Endothelial cell of umbilical vein (primary cell): ENCODE measurements around the gene SEMA4D. TPM values are rescaled to one million over a fixed set of nuclear protein-coding genes. Genes with fewer than 3 reads are reported as not detected.

Experiments used
- BruUV-seq: library from RNA; stranded (reverse); fragments of 400-500 nt; replicated peaks from 2 replicates; lab custom pipeline; 2021; lab: Mats Ljungman, UMichigan
- CTCF ChIA-PET: fragments of 300-600, 350-600 bp; sonication (Branson Sonifier 250); formaldehyde crosslinking; loops from one replicate; lab custom pipeline; 2021; ENCODE audit warnings: antibody characterized with exemption, inconsistent platforms; lab: Charles Lee
- POLR2A ChIA-PET: fragments of 300-600, 350-600 bp; sonication (Branson Sonifier 250); formaldehyde crosslinking; loops from one replicate; lab custom pipeline; 2021; ENCODE audit warnings: antibody characterized with exemption, inconsistent platforms; lab: Charles Lee
- DNase-seq: peaks from one replicate; pipeline ENCODE4 v3.0.0-alpha.2; 2011; ENCODE audit warnings: low read depth, low spot score
- FAIRE-seq: peaks from 2 replicates; lab custom pipeline; 2011; peaks lifted over from hg19 to GRCh38; lab: Jason Lieb, UNC
- H2AFZ ChIP-seq: 2 replicates; pipeline ENCODE4 v1.6.0; 2012; ENCODE audit warnings: low read depth, low read length, control low read depth, inconsistent platforms
- H3K27ac ChIP-seq: 2 replicates; pipeline ENCODE4 v1.5.1; 2011; ENCODE audit warnings: low read depth, mild to moderate bottlenecking, control low read depth, low read length, moderate library complexity; ENCODE audit not compliant: insufficient read depth
- H3K27me3 ChIP-seq, 2 experiments: 2 replicates each; pipeline versions ENCODE4 v1.6.0 to v1.6.1; 2011; ENCODE audit warnings: low read length in 2 of 2, mixed read lengths in 1 of 2; ENCODE audit not compliant: control insufficient read depth in 2 of 2, insufficient read depth in 2 of 2
- H3K36me3 ChIP-seq, 2 experiments: 2 replicates in 1 of 2; 3 replicates in 1 of 2; pipeline ENCODE4 v1.5.1; 2011; ENCODE audit warnings: low read length in 2 of 2, mild to moderate bottlenecking in 1 of 2, moderate library complexity in 1 of 2; ENCODE audit not compliant: control insufficient read depth in 2 of 2, insufficient read depth in 2 of 2; ENCODE audit errors: extremely low read depth in 1 of 2
- H3K4me1 ChIP-seq: 3 replicates; pipeline ENCODE4 v1.5.1; 2011; ENCODE audit warnings: mild to moderate bottlenecking, low read length; ENCODE audit not compliant: control insufficient read depth, insufficient read depth; ENCODE audit errors: extremely low read depth
- H3K4me2 ChIP-seq: 2 replicates; pipeline ENCODE4 v1.6.1; 2011; ENCODE audit warnings: low read length, control low read depth, mixed read lengths; ENCODE audit not compliant: insufficient read depth
- H3K4me3 ChIP-seq, 3 experiments: fragments of 200-600 bp in 1 of 3; sonication (generic), shearing (Covaris generic) in 1 of 3; replicated peaks in 1 of 3; 2 replicates each; pipeline ENCODE4 v1.5.1; 2011 to 2016; ENCODE audit warnings: control low read depth in 3 of 3, low read length in 3 of 3, mild to moderate bottlenecking in 2 of 3, inconsistent platforms in 1 of 3, low read depth in 1 of 3, moderate library complexity in 1 of 3; ENCODE audit not compliant: insufficient read depth in 1 of 3
- H3K79me2 ChIP-seq: 2 replicates; pipeline ENCODE4 v1.6.0; 2012; ENCODE audit warnings: low read length, inconsistent platforms; ENCODE audit not compliant: control insufficient read depth, insufficient read depth
- H3K9ac ChIP-seq: replicated peaks from 2 replicates; pipeline ENCODE3; 2011; ENCODE audit warnings: low read length, control low read depth; ENCODE audit not compliant: insufficient read depth; ENCODE audit errors: extremely low read depth
- H3K9me1 ChIP-seq: replicated peaks from 3 replicates; pipeline ENCODE4 v1.6.0; 2011; ENCODE audit warnings: mild to moderate bottlenecking, low read length; ENCODE audit not compliant: control insufficient read depth, insufficient read depth; ENCODE audit errors: extremely low read depth
- H3K9me3 ChIP-seq: replicated peaks from 2 replicates; pipeline ENCODE4 v1.5.1; 2012; ENCODE audit warnings: low read length, inconsistent platforms; ENCODE audit not compliant: control insufficient read depth, insufficient read depth
- H4K20me1 ChIP-seq: replicated peaks from 2 replicates; pipeline ENCODE3; 2011; ENCODE audit warnings: mild to moderate bottlenecking, low read length; ENCODE audit not compliant: control insufficient read depth, insufficient read depth; ENCODE audit errors: extremely low read depth
- CTCF ChIP-seq, 2 donors: IDR thresholded peaks; 1 replicate in 1 of 2; 2 replicates in 1 of 2; pipeline ENCODE4 v1.5.1; 2011; ENCODE audit warnings: low read length in 2 of 2, mild to moderate bottlenecking in 2 of 2, moderate library complexity in 2 of 2, control low read depth in 1 of 2, inconsistent platforms in 1 of 2, low read depth in 1 of 2; ENCODE audit not compliant: insufficient read depth in 1 of 2; ENCODE audit errors: extremely low read depth in 1 of 2
- EZH2 ChIP-seq: IDR thresholded peaks from 2 replicates; pipeline ENCODE4 v1.6.1; 2012; ENCODE audit warnings: borderline replicate concordance, low read depth, mild to moderate bottlenecking, moderate library complexity, low read length, inconsistent platforms; ENCODE audit not compliant: severe bottlenecking
- FOS ChIP-seq: IDR thresholded peaks from 2 replicates; pipeline ENCODE4 v1.6.1; 2011; ENCODE audit warnings: mild to moderate bottlenecking, low read length, moderate library complexity, borderline replicate concordance; ENCODE audit not compliant: insufficient read depth
- GATA2 ChIP-seq: IDR thresholded peaks from 2 replicates; pipeline ENCODE4 v1.7.0; 2011; ENCODE audit warnings: low read depth, mild to moderate bottlenecking, moderate library complexity, mixed read lengths, low read length; ENCODE audit not compliant: insufficient read length, insufficient read depth
- JUN ChIP-seq: IDR thresholded peaks from 2 replicates; pipeline ENCODE4 v1.6.1; 2011; ENCODE audit warnings: borderline replicate concordance, low read depth; ENCODE audit not compliant: insufficient read length, insufficient read depth
- MAX ChIP-seq: IDR thresholded peaks from 2 replicates; pipeline ENCODE4 v1.6.1; 2011; ENCODE audit not compliant: insufficient read depth, insufficient read length
- MYC ChIP-seq: IDR thresholded peaks from one replicate; pipeline ENCODE4 v1.6.1; 2011; ENCODE audit warnings: mild to moderate bottlenecking, low read depth, low read length
- POLR2A ChIP-seq: IDR thresholded peaks from 2 replicates; pipeline ENCODE4 v1.6.1; 2012; ENCODE audit warnings: low read depth, mild to moderate bottlenecking, control low read depth, low read length
- POLR2AphosphoS5 ChIP-seq: IDR thresholded peaks from 2 replicates; pipeline ENCODE4 v1.6.1; 2012; ENCODE audit warnings: low read depth, mild to moderate bottlenecking, control low read depth, low read length, moderate library complexity; ENCODE audit not compliant: insufficient read depth
- dilution Hi-C: fragments of 300-500 bp; cut with MboI; formaldehyde crosslinking; loops from one replicate; pipeline ENCODE4 v1.15.0; 2019; ENCODE audit warnings: low sequenced_read_pairs; ENCODE audit not compliant: extremely low pct_ligation_motif_present
- intact Hi-C: fragments of 100-400 bp; cut with micrococcal nuclease; formaldehyde crosslinking; loops from one replicate; pipeline ENCODE4 v1.10.0; 2022
- polyA plus RNA-seq, 4 experiments: library from polyadenylated mRNA; depleted of rRNA in 3 of 4; stranded (reverse) in 3 of 4; unstranded in 1 of 4; fragments of >200 nt; gene quantifications; 2 replicates each; pipeline versions ENCODE4 v1.2.1 to v1.2.3, GENCODE V29; 2011 to 2012; ENCODE audit warnings: missing spikeins in 1 of 4
- total RNA-seq: library from RNA; stranded (reverse); gene quantifications from 2 replicates; pipeline ENCODE4 v1.2.3, GENCODE V29; 2021

The SEMA4D gene
- total and polyA plus RNA-seq, 2 donors (not counting 3 experiments of a cell fraction or from before 2014, with no cell fraction given), result 3.9 to 15.7 TPM

GRCh38 chr9:89513837-89514236, 15.9 kb upstream of the SEMA4D start:
- CTCF ChIA-PET, result no interaction called here
- no peaks in the 10 kb centered on the region for H3K4me1 ChIP-seq
- no peak overlapping the region for H2AFZ ChIP-seq
- FAIRE-seq (no peak), DNase-seq (no peak)
- no peaks in the 10 kb centered on the region for H3K9me3 ChIP-seq
- no peak overlapping the region for H3K4me2 ChIP-seq
- no peak for TF ChIP-seq JUN
- no peak for TF ChIP-seq GATA2
- no peak for TF ChIP-seq POLR2AphosphoS5
- TF ChIP-seq CTCF (IDR thresholded peaks at IDR 0.05; ENCODE audit: extremely low read depth in 1 of 2, insufficient read depth in 1 of 2, low read depth in 1 of 2, low read length in 2 of 2), result no peak
- no peak for TF ChIP-seq EZH2
- TF ChIP-seq MAX, result no peak
- TF ChIP-seq FOS, result no peak
- TF ChIP-seq MYC, result no peak
- no peak for TF ChIP-seq POLR2A
- no peak overlapping the region for H3K4me3 ChIP-seq
- H3K27me3 ChIP-seq, result peaks cover 5 to 11% of the 10 kb centered on the region in 2 experiments
- H3K27ac ChIP-seq, result no peak overlapping the region
- no peak overlapping the region for H3K9ac ChIP-seq
- no peaks in the 10 kb centered on the region for H4K20me1 ChIP-seq
- dilution Hi-C loops (no loop called here), intact Hi-C loops (no loop called here)
- POLR2A ChIA-PET, result no interaction called here
- H3K36me3 ChIP-seq, result no peaks in the 10 kb centered on the region
- no peaks in the 10 kb centered on the region for H3K9me1 ChIP-seq
- no peaks in the 10 kb centered on the region for H3K79me2 ChIP-seq
- BruUV-seq, result no TSS peak
